NCI-H2107 (cell line): Measurements from ENCODE around the gene IFIT1B.
"Not testable (repeated sequence)": the region's sequence is repeated elsewhere in the genome, so short reads cannot be mapped to it uniquely, and the experiment has no call there.

Source experiments
- DNase-seq: peaks from one replicate; lab custom pipeline; 2025; lab: John Stamatoyannopoulos, UW

The IFIT1B gene, protein sequence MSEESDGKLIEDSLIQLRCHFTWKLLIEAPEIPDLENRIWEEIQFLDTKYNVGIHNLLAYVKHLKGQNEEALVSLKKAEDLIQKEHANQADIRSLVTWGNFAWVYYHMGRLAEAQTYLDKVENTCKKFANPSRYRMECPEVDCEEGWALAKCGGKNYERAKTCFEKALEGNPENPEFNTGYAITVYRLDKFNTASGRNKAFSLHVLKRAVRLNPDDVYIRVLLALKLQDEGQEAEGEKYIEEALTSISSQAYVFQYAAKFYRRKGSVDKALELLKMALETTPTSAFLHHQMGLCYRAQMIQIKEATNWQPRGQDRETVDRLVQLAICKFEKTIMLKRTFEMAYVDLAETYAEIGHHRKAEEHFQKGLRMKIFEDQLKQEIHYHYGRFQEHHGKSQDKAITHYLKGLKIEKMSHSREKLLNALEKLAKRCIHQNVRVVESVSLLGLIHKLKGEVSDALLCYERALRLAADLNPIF

DNA sequence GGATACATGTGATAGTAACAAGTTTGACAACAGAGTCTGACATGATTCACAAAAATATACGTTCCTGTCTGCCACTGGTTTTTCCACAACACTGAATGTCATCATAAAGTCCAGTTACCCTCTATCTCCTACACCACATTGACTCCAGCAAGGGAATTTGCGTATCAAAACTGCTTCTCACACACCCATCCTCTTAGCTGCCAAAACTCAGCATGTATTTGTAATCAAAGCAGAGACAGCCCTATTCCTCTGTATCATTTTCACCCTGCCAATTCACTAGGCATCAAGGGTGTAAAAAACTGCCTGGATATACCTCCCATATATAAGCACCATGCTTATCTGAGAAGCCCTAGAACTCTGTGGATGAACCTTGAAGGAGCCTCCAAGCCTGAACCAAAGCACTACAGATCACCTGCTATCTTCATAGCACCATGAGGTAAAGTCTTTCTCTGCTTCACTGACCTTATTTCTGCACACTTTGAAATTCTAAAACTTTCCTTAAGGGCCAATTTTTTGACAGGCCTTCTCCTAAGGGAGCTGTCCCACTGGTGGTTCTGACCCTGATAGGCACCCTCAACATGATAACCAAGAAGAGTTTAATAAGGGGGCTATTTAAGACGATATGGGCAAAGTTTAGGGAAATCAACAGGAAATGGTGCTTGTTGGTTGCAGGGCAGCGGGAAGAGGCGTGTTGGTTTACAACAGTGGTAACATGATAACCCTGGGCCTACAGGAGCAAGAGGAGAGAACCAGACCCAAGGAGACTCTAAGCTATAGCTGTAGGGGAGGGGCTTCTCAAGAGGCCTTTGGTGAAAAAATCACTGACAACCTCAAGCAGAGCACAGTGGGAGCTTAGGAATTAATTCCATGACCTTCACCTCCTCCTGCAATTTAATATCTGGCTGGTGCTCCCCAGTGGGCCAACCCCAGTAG is at the start of gene IFIT1B:
Gene IFIT1B, plus strand, starts transcription at position 352 of the 933 bp plus-strand sequence. Its CDS starts 80 bp downstream, at position 432.
- no peak for DNase-seq

DNA sequence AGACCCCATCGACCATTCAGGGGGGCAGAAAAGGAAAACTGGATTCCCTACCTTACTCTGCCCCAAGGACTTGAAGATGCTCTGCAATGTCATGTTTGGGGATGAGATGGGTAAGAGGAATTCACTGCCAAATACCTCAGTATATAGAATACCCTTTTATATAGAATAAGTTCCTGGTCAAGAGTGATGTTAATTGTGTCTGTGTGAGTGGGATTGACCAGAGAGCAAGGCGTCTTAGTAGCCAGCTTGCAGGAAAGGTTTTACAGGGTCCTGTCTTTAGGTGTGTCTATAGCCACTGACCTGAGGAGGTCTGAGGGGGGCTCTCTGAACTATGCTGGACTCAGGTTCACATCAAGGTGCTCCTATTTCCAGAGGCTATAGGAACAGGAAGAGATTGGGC is 48.7 kb upstream of the IFIT1B start:
- DNase-seq = no peak

DNA sequence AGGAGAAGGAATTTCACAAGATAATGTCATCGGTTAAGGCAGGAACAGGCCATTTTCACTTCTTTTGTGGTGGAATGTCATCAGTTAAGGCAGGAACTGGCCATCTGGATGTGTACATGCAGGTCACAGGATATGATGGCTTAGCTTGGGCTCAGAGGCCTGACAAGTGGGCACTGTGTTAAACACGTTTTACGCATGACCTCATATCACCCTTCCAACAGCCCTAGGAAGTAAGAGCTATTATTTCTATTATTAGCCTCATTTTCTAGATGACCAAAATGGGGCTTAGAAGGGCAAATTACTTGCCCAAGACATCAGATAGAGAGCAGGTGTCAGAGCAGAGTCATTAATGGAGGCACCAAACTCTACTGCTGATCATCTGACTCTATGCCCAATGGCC is 47.8 kb upstream of the IFIT1B start:
- not testable (repeated sequence) for DNase-seq

DNA sequence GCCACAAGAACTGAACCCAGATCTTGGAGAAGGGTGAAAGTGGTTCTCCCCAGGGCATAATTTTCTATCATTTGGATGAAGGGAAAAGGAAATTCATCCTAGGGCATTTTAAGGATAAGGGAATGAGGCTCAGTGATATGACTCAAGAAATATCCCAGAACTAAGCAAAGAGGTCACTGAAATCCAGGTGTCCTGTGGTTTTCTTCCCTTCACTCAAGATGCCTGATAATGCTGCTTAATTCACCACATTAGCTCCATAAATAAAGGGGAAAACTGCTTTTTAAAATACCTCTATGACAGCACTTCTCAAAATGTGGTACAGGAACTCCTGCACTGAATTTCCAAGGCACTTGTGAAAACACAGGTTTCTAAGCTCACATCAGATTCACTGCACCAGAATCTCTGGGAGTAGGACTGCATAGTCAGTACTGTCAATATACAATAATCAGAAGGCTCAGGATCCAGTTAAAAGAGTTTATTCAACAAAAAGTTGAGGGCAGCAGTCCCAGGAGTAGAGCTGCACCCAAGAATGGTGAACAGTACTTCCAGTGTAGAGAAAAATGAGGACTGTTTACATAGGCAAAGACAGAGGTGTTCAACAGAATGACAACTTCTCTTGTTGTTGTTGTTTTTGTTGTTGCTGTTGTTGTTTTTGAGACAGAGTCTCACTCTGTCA is 47.2 kb upstream of the IFIT1B start:
- no peak for DNase-seq

DNA sequence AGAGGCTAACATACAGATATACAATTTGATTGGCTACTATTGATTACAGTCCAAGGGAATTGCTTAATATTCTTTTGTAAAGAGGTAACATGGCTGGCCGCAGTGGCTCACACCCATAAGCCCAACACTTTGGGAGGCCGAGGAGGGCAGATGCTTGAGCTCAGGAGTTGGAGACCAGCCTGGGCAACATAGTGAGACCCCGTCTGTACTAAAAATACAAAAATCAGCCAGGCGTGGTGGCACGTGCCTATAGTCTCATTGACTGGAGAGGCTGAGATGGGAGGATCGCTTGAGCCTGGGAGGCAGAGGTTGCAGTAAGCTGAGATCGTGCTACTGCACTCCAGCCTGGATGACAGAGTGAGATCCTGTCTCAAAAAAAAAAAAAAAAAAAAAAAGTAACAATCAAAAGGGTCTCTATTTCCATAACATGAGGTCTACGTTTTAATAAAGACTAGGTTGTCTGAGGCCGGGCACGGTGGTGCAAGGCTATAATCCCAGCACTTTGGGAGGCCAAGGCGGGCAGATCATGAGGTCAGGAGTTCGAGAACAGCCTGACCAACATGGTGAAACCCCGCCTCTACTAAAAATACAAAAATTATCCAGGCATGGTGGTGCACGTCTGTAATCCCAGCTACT is 46.3 kb upstream of the IFIT1B start:
- not testable (repeated sequence) for DNase-seq

DNA sequence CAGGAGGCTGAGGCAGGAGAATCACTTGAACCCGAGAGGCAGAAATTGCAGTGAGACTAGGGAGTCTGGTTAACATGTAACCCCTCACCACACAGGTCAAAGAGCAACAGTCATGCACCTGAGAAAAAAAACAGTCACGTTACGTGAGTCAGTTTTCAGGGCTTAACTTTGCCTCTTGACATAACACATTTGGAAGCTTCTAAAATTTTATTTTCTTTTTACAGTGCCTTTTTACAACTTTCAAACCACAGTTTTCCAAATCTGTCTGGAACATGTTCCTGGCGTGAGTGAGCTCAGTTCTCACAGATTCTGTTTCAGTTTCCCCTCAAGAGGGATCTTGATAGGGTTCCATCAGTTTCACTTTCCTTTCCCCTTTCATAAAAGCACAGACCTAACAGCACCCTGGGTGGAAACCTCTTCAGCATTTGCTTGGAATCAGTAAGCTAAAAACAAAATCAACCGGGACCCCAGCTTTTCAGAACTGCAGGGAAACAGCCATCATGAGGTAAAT is 45.7 kb upstream of the IFIT1B start:
- peak; percentile 8 for DNase-seq

DNA sequence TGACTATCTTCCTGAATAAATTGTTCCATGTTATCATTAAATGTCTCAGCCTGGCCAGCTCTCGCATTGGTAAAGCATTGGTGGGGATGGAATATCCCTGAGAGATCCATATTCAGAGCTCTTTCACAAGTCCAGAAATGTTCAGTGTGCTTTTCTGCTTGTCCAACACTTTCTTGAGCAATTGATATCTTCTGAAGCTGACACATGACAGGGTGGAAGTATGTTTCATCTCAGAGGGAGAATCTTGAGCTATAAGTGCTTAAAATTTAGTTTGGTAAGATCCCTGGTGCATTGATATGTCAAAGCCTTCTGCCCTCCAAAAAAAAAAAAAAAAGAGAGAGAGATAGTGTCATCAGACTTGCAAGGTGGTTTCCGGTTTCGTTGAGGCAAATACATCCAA is 42.6 kb upstream of the IFIT1B start:
- no peak for DNase-seq

DNA sequence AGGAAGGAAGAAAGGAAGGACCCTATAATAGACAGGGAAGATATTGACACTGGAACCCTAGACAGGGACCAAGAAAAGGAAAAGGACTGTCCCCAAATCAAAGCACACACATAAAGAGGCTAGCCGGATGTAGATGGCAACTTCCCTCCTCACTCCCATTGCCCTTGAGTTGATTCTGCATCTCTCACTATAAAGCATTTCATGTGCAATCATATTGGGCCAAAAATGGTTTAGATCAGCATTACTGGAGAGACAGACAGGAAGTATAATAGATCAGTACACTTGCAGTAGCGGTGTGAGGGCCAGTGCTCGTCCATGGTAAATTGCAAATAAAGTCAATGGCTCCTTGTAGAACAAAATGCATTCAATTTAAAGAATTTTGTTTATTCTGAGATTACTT is 41.6 kb upstream of the IFIT1B start:
- DNase-seq = no peak

DNA sequence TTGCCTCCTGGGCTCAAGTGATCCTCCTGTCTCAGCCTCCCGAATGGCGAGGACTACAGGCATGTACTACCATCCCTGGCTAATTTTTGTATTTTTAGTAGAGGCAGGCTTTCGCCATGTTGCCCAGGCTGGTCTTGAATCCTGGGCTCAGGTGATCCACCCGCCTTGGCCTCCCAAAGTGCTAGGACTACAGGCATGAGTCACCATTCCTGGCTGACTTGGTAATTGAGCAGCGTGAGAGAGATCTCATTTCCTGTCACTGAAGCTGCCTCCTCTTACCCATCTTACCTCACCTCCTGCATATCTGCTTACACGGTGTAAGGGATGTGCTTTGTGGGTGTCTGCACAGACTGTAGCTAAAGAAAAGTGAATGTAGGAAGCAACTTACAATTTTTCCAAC is 40.4 kb upstream of the IFIT1B start:
- no peak for DNase-seq

DNA sequence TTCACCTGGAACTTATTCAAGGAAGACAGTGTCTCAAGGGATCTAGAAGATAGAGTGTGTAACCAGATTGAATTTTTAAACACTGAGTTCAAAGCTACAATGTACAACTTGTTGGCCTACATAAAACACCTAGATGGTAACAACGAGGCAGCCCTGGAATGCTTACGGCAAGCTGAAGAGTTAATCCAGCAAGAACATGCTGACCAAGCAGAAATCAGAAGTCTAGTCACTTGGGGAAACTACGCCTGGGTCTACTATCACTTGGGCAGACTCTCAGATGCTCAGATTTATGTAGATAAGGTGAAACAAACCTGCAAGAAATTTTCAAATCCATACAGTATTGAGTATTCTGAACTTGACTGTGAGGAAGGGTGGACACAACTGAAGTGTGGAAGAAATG is 39.1 kb upstream of the IFIT1B start:
- DNase-seq = no peak

DNA sequence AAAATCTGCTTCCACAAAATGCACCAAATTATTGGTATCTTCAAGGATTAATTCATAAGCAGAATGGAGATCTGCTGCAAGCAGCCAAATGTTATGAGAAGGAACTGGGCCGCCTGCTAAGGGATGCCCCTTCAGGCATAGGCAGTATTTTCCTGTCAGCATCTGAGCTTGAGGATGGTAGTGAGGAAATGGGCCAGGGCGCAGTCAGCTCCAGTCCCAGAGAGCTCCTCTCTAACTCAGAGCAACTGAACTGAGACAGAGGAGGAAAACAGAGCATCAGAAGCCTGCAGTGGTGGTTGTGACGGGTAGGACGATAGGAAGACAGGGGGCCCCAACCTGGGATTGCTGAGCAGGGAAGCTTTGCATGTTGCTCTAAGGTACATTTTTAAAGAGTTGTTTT is 38.0 kb upstream of the IFIT1B start:
- no peak for DNase-seq

DNA sequence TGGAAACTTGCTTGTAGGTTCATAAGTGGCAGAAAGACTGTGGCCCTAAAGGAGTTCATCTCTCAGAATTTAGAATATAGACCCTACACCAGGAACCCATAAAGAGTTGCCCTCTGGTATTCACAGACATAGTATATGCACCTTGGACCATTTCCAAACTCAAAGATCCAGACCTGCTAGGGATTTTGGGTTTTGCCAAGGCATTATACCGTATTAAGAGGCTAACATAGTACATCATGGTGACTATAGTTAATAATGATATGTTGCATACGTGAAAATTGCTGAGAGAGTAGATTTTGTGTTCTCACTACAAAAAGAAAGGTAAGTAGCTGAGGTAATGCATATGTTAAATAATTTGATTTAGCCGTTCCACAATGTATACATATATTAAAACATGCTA is 36.2 kb upstream of the IFIT1B start:
- DNase-seq = no peak

DNA sequence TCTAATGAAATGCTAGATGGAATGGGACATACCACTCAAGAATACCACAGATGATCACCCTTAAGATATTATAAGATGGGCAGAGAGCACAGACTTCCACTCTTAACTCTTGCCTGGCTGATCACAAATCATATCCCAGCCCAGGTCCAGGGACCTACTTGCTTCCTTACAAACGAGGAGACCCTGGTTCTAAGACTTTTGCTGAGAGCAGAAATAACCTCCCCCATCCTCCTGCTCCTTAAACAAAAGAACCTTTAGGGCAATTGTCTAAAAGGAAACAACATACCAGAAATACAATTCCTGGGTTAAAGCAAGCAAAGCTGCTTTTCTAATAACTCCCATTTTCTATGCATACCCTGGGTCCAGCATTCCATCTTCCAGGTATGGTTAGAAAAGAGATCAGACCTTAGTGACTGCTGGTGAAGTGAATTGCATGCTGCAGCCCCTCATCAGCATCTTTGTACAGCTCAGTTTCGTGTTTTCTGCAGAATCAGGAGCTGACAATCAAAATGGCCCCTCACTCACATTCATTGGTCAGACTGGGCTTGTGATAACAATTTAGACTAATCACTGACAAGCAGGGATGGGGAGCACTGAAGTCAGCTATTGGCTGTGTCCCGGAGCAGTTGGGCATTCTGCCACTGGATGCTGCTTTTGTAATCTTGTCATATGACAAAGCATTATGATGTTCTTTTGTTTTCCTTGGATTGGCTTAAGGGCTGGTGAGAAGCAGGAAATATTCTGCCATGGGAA is 35.5 kb upstream of the IFIT1B start:
- no peak for DNase-seq

DNA sequence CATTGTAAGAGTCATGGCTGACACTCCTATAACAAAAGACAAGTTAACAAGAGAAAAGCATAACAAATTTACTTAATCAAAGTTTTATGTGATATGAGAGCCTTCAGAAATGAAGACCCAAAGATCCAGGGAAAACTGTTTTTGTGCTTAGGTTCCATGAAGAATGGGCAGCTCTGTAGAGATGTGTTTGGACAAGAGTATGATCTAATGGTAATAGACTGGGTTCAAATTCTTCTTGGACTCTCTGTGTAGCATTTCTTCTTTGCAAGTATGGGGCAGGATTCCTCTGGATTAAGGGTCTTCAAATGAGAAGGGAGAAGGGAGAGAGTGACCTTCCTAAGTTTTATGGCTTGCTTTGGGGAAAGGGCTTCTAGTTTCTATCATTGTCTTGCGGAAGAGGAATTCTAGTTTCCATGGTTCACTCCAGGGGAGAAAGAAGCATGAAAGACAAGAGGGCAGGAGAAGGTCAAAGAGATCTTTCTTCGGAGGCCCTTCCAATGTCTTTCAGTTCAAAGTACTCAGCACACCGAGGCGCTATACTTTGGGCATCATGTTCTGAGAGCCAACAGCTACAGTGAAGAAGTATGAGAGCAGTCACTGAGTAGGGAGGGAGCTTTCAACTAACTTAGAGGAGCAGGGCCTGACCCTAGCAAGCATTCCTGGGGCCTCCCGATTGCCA is 34.6 kb upstream of the IFIT1B start:
- DNase-seq = no peak

DNA sequence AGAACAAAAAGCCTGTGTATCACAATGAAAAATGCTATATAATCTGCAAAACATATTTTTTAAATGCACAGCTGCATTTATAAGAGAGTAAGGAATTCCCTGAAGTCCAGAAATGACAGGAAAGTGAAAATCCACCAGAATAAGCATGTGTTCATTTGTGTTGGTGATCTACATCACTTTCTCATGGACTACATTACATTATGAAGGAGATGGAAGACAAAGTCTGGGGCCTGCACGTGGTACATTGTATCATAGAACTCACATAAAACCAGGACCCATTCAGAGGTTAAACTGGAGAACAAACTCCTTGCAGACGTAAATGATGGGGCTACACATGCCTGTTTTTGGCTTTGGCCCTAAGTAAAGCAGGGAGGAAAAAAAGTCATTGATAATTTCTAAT is 33.7 kb upstream of the IFIT1B start:
- DNase-seq = no peak

DNA sequence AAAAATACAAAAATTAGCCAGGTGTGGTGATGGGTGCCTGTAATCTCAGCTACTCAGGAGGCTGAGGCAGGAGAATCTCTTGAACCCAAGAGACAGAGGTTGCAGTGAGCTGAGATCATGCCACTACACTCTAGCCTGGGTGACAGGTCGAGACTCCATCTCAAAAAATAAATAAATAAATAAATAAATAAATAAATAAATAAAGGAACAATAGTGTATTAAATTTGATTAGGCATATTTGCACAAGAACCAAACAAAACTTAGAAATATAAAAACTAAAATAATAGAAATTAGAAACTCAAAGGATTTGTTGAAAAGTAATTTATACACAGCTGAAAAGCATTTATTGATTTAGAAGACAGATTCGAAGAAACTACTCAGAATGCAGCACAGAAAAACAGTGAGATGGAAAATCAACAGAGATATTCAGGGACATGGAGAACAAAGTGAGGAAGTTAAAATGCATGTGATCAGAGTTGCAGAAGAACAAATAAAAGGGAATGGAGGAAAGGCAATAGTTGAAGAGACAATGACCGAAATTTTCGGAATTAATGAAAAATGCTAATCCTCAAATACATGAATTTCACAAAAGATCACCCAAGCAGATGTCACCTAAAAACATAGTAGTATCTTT is 32.4 kb upstream of the IFIT1B start:
- no peak for DNase-seq

DNA sequence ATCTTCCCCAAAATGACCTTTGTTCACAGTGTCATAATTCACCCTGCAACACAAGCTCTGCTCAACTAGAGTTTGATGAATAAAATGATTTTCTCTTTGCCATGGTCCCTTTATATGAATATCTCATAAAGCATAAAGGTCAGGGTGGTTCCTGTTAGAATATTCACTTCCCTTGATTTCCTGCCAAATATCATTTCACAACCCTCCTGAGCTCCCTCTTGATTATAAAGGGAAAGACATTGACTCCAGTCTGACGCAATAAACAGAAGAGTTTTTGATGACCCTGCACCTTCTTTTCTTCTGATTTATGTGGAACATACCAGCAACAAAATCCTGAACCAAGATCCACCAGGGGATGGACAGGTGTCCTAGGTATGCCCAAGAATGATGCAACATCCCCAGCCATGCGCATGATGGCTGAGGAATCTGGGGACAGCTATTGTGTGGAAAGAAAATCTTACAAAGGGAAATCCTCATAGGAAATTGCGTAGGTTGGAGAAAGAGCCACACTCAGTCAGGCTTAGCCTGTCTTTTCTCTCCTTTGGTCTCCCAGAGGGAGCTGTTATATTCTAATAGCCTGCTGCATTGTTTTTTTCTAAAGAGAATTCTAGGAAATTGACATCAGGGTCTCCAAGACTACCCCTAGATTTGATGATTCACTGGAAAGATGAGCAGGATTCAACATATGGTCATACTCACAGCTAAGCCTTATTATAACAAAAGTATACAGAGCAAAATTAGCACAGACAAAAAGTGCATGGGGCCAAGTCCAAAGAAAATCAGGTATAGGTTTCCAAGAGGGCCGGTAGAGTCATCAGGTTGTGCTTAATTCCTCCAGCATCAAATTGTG is 31.2 kb upstream of the IFIT1B start:
- DNase-seq = no peak

DNA sequence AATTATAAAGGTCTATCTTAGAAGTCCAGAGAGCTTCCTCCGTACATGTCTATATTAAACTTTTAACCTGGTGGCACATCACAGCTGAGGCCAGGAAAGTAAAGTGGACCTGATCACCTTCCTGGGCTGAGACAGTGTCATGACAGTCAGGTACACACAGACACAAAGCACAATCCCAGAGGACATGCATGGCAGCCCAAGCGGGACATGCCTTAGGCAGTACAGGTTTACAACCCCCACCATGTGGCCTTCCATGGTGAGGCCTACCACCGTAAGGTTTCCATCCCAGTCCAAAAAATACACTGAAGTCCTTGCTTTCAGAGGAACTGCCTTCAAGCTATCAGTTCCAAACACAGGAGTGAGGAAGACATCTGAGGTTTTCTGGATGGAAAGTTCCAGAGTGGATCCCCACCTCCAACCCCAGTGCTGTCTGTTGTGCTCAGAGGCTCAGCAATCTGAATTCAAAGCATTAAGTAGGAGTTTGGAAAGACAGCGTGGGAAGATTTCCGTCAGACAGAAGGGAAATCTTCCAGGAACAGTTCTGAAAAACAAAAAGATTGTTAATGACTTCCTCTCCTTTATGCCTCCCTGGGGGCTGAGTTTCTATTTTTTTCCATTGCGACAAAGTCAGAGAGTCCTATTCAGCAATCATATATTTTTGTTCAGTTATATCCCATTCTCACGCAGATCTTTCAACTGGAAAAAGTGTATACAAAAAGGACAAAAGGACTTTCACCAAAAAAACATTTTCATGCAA is 30.0 kb upstream of the IFIT1B start:
- no peak for DNase-seq
